KMS-11 (cell line): ENCODE measurements around the gene GJC1.
A peak's percentile ranks its signal among the peaks of the same experiment; 100 is the strongest.

Source experiments
- H2AFZ ChIP-seq: fragments of 200-600 bp; sonication (generic); 2 replicates; pipeline ENCODE4 v1.6.1; 2016; ENCODE audit warnings: antibody characterized with exemption, mixed run types, low read depth
- H3K27ac ChIP-seq: fragments of 200-600 bp; sonication (generic); 2 replicates; pipeline ENCODE4 v1.6.1; 2016; ENCODE audit warnings: mild to moderate bottlenecking, mixed run types
- H3K27me3 ChIP-seq: fragments of 200-600 bp; sonication (generic); 2 replicates; pipeline ENCODE4 v1.6.1; 2017; ENCODE audit warnings: mild to moderate bottlenecking, low read depth, mixed run types, moderate library complexity; ENCODE audit not compliant: insufficient read depth
- H3K36me3 ChIP-seq: fragments of 200-600 bp; sonication (generic); 2 replicates; pipeline ENCODE4 v1.6.1; 2017; ENCODE audit warnings: mild to moderate bottlenecking, mixed run types; ENCODE audit not compliant: insufficient read depth
- H3K4me1 ChIP-seq: fragments of 200-600 bp; sonication (generic); 2 replicates; pipeline ENCODE4 v1.6.1; 2016; ENCODE audit warnings: mild to moderate bottlenecking, low read depth, mixed run types; ENCODE audit not compliant: poor library complexity, severe bottlenecking
- H3K4me2 ChIP-seq: fragments of 200-600 bp; sonication (generic); 2 replicates; pipeline ENCODE4 v1.7.0; 2016; ENCODE audit warnings: mild to moderate bottlenecking, mixed run types
- H3K4me3 ChIP-seq: fragments of 200-600 bp; sonication (generic); IDR thresholded peaks from 2 replicates; pipeline ENCODE4 v1.6.1; 2017; ENCODE audit warnings: low read depth, low read length, mixed read lengths; ENCODE audit not compliant: insufficient read depth
- H3K79me2 ChIP-seq: fragments of 200-600 bp; sonication (generic); 2 replicates; pipeline ENCODE4 v1.6.1; 2016; ENCODE audit warnings: low read depth, mixed run types; ENCODE audit not compliant: insufficient read depth
- H3K9ac ChIP-seq: fragments of 200-600 bp; sonication (generic); 2 replicates; pipeline ENCODE4 v1.6.1; 2016; ENCODE audit warnings: mild to moderate bottlenecking, mixed run types
- H4K20me1 ChIP-seq: fragments of 200-600 bp; sonication (generic); 2 replicates; pipeline ENCODE4 v1.6.1; 2016; ENCODE audit warnings: mild to moderate bottlenecking, mixed run types; ENCODE audit not compliant: insufficient read depth
- CTCF ChIP-seq: fragments of 200-600 bp; sonication (generic); conservative IDR thresholded peaks from 2 replicates; pipeline ENCODE4 v1.6.1; 2017; ENCODE audit warnings: low read depth, mild to moderate bottlenecking, antibody characterized with exemption, low read length, moderate library complexity, mixed read lengths

Gene GJC1

GRCh38 chr17:44829523-44830358, at the start of gene GJC1:
Gene GJC1, minus strand, starts transcription at chr17:44830287. Its CDS starts 24,470 bp downstream, at chr17:44805817.
- no peak for TF ChIP-seq CTCF
- Histone ChIP-seq H3K4me3 (no peak within 1 kb of the TSS), H3K4me1 (no peaks in the 10 kb centered on the region), H3K27me3 (peaks cover 45% of the 10 kb centered on the region), H3K79me2 (no peaks in the 10 kb centered on the region), H3K36me3 (no peaks in the 10 kb centered on the region), H3K27ac (no peak within 1 kb of the TSS), H3K9ac (no peak within 1 kb of the TSS), H2AFZ (peak within 1 kb of the TSS; percentile 70), H4K20me1 (no peaks in the 10 kb centered on the region), H3K4me2 (peak within 1 kb of the TSS; percentile 62)

GRCh38 chr17:44879376-44879775, 49.3 kb upstream of the GJC1 start:
- no peak overlapping the region for H2AFZ ChIP-seq
- H3K36me3 ChIP-seq: no peaks in the 10 kb centered on the region; the same call in 1 of the 2 replicates
- no peaks in the 10 kb centered on the region for H4K20me1 ChIP-seq
- no peak overlapping the region for H3K9ac ChIP-seq
- no peak overlapping the region for H3K4me3 ChIP-seq
- H3K79me2 ChIP-seq: no peaks in the 10 kb centered on the region
- H3K4me1 ChIP-seq: no peaks in the 10 kb centered on the region
- H3K27ac ChIP-seq: no peak overlapping the region
- no peak for TF ChIP-seq CTCF
- H3K4me2 ChIP-seq: no peak overlapping the region
- no peaks in the 10 kb centered on the region for H3K27me3 ChIP-seq

GRCh38 chr17:44878627-44879221, 48.6 kb upstream of the GJC1 start:
- H3K27ac ChIP-seq: no peak overlapping the region
- H3K4me1 ChIP-seq: no peaks in the 10 kb centered on the region
- H3K9ac ChIP-seq: no peak overlapping the region
- no peaks in the 10 kb centered on the region for H3K27me3 ChIP-seq
- H2AFZ ChIP-seq: no peak overlapping the region
- no peak overlapping the region for H3K4me2 ChIP-seq
- H4K20me1 ChIP-seq: no peaks in the 10 kb centered on the region
- H3K79me2 ChIP-seq: no peaks in the 10 kb centered on the region
- no peaks in the 10 kb centered on the region; the same call in 1 of the 2 replicates for H3K36me3 ChIP-seq
- peak; percentile 73 for TF ChIP-seq CTCF
- no peak overlapping the region for H3K4me3 ChIP-seq

GRCh38 chr17:44877121-44877520, 47.0 kb upstream of the GJC1 start:
- Histone ChIP-seq H3K27me3 (no peaks in the 10 kb centered on the region), H4K20me1 (no peaks in the 10 kb centered on the region), H3K4me1 (no peaks in the 10 kb centered on the region), H3K4me3 (no peak overlapping the region), H3K27ac (no peak overlapping the region), H2AFZ (no peak overlapping the region), H3K36me3 (no peaks in the 10 kb centered on the region; the same call in 1 of the 2 replicates), H3K79me2 (no peaks in the 10 kb centered on the region), H3K4me2 (no peak overlapping the region), H3K9ac (no peak overlapping the region)
- no peak for TF ChIP-seq CTCF
